K562 (cell line): ENCODE data around the gene NPR1. TPM values are rescaled to one million over a fixed set of nuclear protein-coding genes. Genes with fewer than 3 reads are reported as not detected.
A peak's percentile ranks its signal among the peaks of the same experiment; 100 is the strongest.

Source experiments
- ATAC-seq: fragments of 200-7000 bp; cut with Tn5 transposase; 3 replicates; pipeline ENCODE4 v1.9.1; 2020; ENCODE audit warnings: moderate library complexity
- BruUV-seq: library from RNA; stranded (reverse); fragments of 400-500 nt; replicated peaks from 2 replicates; lab custom pipeline; 2021; lab: Mats Ljungman, UMichigan
- CTCF ChIA-PET: fragments of 300-600 bp; formaldehyde crosslinking; extraction: SDS; loops from one replicate; lab custom pipeline; 2021; ENCODE audit warnings: low intra/inter-chr PET ratio; lab: Yijun Ruan, JAX
- POLR2A ChIA-PET: fragments of 300-600, 350-650 bp; sonication (Branson Sonifier 250); formaldehyde crosslinking; extraction: SDS; loops from one replicate; lab custom pipeline; 2021; ENCODE audit warnings: antibody characterized with exemption, inconsistent platforms; lab: Yijun Ruan, JAX
- DNase-seq, 4 experiments: peaks; one replicate each; pipeline versions ENCODE4 v3.0.0 to v3.0.0-alpha.2; 2011 to 2018; ENCODE audit warnings: low spot score in 3 of 4, mixed read lengths in 3 of 4; ENCODE audit errors: extremely low read depth in 1 of 4
- FAIRE-seq: peaks from 2 replicates; lab custom pipeline; 2011; peaks lifted over from hg19 to GRCh38; lab: Jason Lieb, UNC
- H2AFZ ChIP-seq: 2 replicates; pipeline ENCODE4 v1.6.0; 2011; ENCODE audit warnings: low read depth, low read length, control low read depth, inconsistent platforms
- H3K27ac ChIP-seq: fragments of 200-600 bp; 3 replicates; pipeline ENCODE4 v1.8.0; 2011; ENCODE audit warnings: low read depth, mild to moderate bottlenecking, control low read depth, inconsistent platforms, low read length, moderate library complexity, mixed read lengths; ENCODE audit errors: extremely low read depth
- H3K27me3 ChIP-seq, 2 experiments: fragments of 300-600 bp in 1 of 2; 2 replicates in 1 of 2; 3 replicates in 1 of 2; pipeline versions ENCODE4 v1.6.0 to v1.8.0; 2011; ENCODE audit warnings: inconsistent platforms in 2 of 2, low read length in 2 of 2, mild to moderate bottlenecking in 1 of 2, mixed read lengths in 1 of 2, moderate library complexity in 1 of 2; ENCODE audit not compliant: control insufficient read depth in 2 of 2, insufficient read depth in 2 of 2
- H3K36me3 ChIP-seq: fragments of 300-600 bp; 3 replicates; pipeline ENCODE4 v1.8.0; 2011; ENCODE audit warnings: mild to moderate bottlenecking, low read length, inconsistent platforms; ENCODE audit not compliant: control insufficient read depth, insufficient read depth
- H3K4me1 ChIP-seq, 2 experiments: fragments of 200-600 bp in 1 of 2; replicated peaks in 1 of 2; 2 replicates in 1 of 2; 3 replicates in 1 of 2; pipeline versions ENCODE4 v1.5.1 to v1.8.0; 2011; ENCODE audit warnings: inconsistent platforms in 2 of 2, low read length in 2 of 2, mild to moderate bottlenecking in 1 of 2, mixed read lengths in 1 of 2, moderate library complexity in 1 of 2; ENCODE audit not compliant: control insufficient read depth in 2 of 2, insufficient read depth in 2 of 2
- H3K4me2 ChIP-seq: 2 replicates; pipeline ENCODE4 v1.6.1; 2011; ENCODE audit warnings: low read length, control low read depth, inconsistent platforms, mixed read lengths; ENCODE audit not compliant: insufficient read depth
- H3K4me3 ChIP-seq: fragments of 200-600 bp; sonication (generic), shearing (Covaris generic); 2 replicates; pipeline ENCODE4 v1.5.1; 2016; ENCODE audit warnings: control low read depth, inconsistent platforms
- H3K79me2 ChIP-seq: fragments of 200-600 bp; 3 replicates; pipeline ENCODE4 v1.8.0; 2011; ENCODE audit warnings: low read length, inconsistent platforms; ENCODE audit not compliant: control insufficient read depth, insufficient read depth
- H3K9ac ChIP-seq, 2 experiments: 2 replicates each; pipeline versions ENCODE4 v1.6.0 to v1.6.1; 2011; ENCODE audit warnings: low read depth in 2 of 2, low read length in 2 of 2, control low read depth in 1 of 2, inconsistent platforms in 1 of 2, mild to moderate bottlenecking in 1 of 2, mixed read lengths in 1 of 2; ENCODE audit not compliant: insufficient read depth in 1 of 2
- H3K9me1 ChIP-seq: one replicate; pipeline ENCODE4 v1.6.0; 2011; ENCODE audit warnings: inconsistent platforms, mild to moderate bottlenecking, low read length, moderate library complexity; ENCODE audit not compliant: control insufficient read depth, insufficient read depth
- H3K9me3 ChIP-seq: replicated peaks from 2 replicates; pipeline ENCODE4 v1.5.1; 2011; ENCODE audit warnings: low read depth, low read length, inconsistent platforms; ENCODE audit not compliant: control insufficient read depth, insufficient read depth
- H4K20me1 ChIP-seq: replicated peaks from 2 replicates; pipeline ENCODE4 v1.6.1; 2011; ENCODE audit warnings: low read length, inconsistent platforms, mixed read lengths; ENCODE audit not compliant: control insufficient read depth, insufficient read depth
- AFF4 ChIP-seq: sonication (generic); formaldehyde crosslinking; IDR thresholded peaks from 2 replicates; pipeline ENCODE4 v1.8.0; 2023; ENCODE audit warnings: mild to moderate bottlenecking, missing genetic modification reagents
- KDM4B ChIP-seq, 2 experiments: fragments of 450-650 bp in 1 of 2; sonication (generic) in 1 of 2; IDR thresholded peaks; 2 replicates each; pipeline ENCODE4 v1.6.1; 2016 to 2017; ENCODE audit warnings: borderline replicate concordance in 2 of 2, antibody characterized with exemption in 1 of 2, low read depth in 1 of 2, mild to moderate bottlenecking in 1 of 2
- NCOA4 ChIP-seq: fragments of 450-650 bp; IDR thresholded peaks from 2 replicates; pipeline ENCODE4 v1.6.1; 2018; ENCODE audit warnings: mild to moderate bottlenecking; ENCODE audit not compliant: partially characterized antibody
- YY1 ChIP-seq, 3 experiments: IDR thresholded peaks; 2 replicates each; pipeline ENCODE4 v1.6.1; 2011; ENCODE audit warnings: low read length in 2 of 3, mild to moderate bottlenecking in 2 of 3, moderate library complexity in 2 of 3, borderline replicate concordance in 1 of 3, control low read depth in 1 of 3, low read depth in 1 of 3; ENCODE audit not compliant: insufficient read depth in 3 of 3, insufficient replicate concordance in 2 of 3, control insufficient read depth in 1 of 3, insufficient read length in 1 of 3; ENCODE audit errors: extremely low read depth in 1 of 3
- ZBTB17 ChIP-seq: fragments of 450-650 bp; formaldehyde crosslinking; IDR thresholded peaks from 2 replicates; pipeline ENCODE4 v1.4.0; 2020; ENCODE audit warnings: mild to moderate bottlenecking
- ZBTB33 ChIP-seq: sonication (generic); formaldehyde crosslinking; IDR thresholded peaks from 2 replicates; pipeline ENCODE4 v1.8.1; 2023; ENCODE audit warnings: mild to moderate bottlenecking, missing genetic modification reagents
- ZNF586 ChIP-seq: fragments of 450-650 bp; formaldehyde crosslinking; conservative IDR thresholded peaks from 2 replicates; pipeline ENCODE4 v1.4.0; 2020; ENCODE audit warnings: mild to moderate bottlenecking, moderate library complexity
- WGBS: fragments of 100-300 bp; shearing (Covaris generic); methylation state at CpG from one replicate; pipeline ENCODE4 v1.1.6; 2016; ENCODE audit warnings: low coverage, mixed read lengths; ENCODE audit not compliant: insufficient coverage; ENCODE audit errors: missing lambda C conversion rate; 5-methylcytosine and 5-hydroxymethylcytosine counted together
- in situ Hi-C: fragments of 300-500 bp; cut with MboI; formaldehyde crosslinking; loops from 4 replicates; pipeline ENCODE4 v1.15.0; 2018; ENCODE audit warnings: inconsistent platforms, mixed read lengths
- intact Hi-C: fragments of 100-400 bp; cut with micrococcal nuclease; formaldehyde crosslinking; loops from 2 replicates; pipeline ENCODE4 v1.14.2; 2022
- polyA plus RNA-seq, 8 experiments: library from polyadenylated mRNA; depleted of rRNA in 4 of 8; stranded (reverse) in 5 of 8; unstranded in 3 of 8; fragments of >200 nt; fragmentation: Nextera tagmentation in 2 of 8; fragmentation: Illumina TruSeq in 1 of 8; extraction: Ambion mirVana in 2 of 8; extraction: Trizol in 1 of 8; gene quantifications; 2 replicates each; pipeline versions ENCODE4 v1.2.1 to v1.2.3, GENCODE V29; 2011 to 2014; ENCODE audit warnings: inconsistent platforms in 1 of 8, missing spikeins in 1 of 8
- total RNA-seq, 7 experiments: library from RNA; depleted of rRNA in 6 of 7; stranded (reverse); fragments of >200 nt in 6 of 7; fragmentation: Illumina TruSeq in 2 of 7; extraction: Trizol in 2 of 7; gene quantifications; 2 replicates each; pipeline versions ENCODE4 v1.2.1 to v1.2.3, GENCODE V29; 2011 to 2021; ENCODE audit warnings: low replicate concordance in 1 of 7

The NPR1 gene
- total and polyA plus RNA-seq, 9 of the 15 experiments (the other 6 are each of a cell fraction or from before 2014, with no cell fraction given) = 0.05 to 0.16 (median 0.06) TPM; not detected in 6

DNA sequence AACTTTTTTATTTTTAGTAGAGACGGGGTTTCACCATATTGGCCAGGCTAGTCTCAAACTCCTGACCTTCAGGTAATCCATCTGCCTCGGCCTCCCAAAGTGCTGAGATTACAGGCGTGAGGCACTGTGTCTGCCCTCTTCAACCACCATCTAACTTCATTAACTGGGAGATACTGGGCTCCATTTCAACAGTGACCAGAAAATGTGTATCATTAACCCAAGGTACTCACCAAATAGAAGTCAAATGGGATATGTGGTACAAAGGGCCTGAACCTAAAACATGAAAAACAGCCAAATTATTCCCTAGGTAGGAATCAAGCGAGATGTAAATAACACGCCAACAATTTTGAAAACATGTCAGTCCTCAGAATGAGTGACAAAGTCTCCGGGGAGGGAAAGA is 8.9 kb upstream of the NPR1 start:
- no peak overlapping the region for H2AFZ ChIP-seq
- H4K20me1 ChIP-seq = no peaks in the 10 kb centered on the region
- ChIA-PET POLR2A (interaction anchor here (0.7 to 4.8 kb wide), 3 partner anchors 11 to 321 kb away, joined by 3 to 26 read pairs (median 4); partner anchors contain the start of gene SNAPIN), CTCF (no interaction called here)
- H3K4me2 ChIP-seq = peak overlapping the region; percentile 98
- no peaks in the 10 kb centered on the region for H3K9me3 ChIP-seq
- no peaks in the 10 kb centered on the region for H3K27me3 ChIP-seq
- H3K9me1 ChIP-seq = no peaks in the 10 kb centered on the region
- no TSS peak for BruUV-seq
- H3K27ac ChIP-seq = peak overlapping the region; percentile 92
- WGBS = 42% methylated on average over 6 of the region's 6 CpGs
- H3K9ac ChIP-seq = peak overlapping the region; percentile 96 to 98; a peak in 3 of 4 replicates
- DNase-seq (no peak), FAIRE-seq (no peak), ATAC-seq (no peak)
- intact Hi-C loops (loop anchor here (5.0 kb wide), 2 partner anchors 157 to 318 kb away; partner anchors contain the start of gene RAB13), in situ Hi-C loops (loop anchor here (5.0 kb wide), 1 partner anchor 108 kb away; the partner anchor contains the start of gene SLC27A3)
- TF ChIP-seq ZBTB17 (CRISPR knock-in tag) (no peak), ZBTB33 (CRISPR knock-in tag) (0 out of 2 replicates have a peak, but pooled peaks have one; percentile 9), KDM4B (IDR thresholded peaks at IDR 0.05; ENCODE audit: borderline replicate concordance in 2 of 2, low read depth in 1 of 2) (no peak), YY1 (IDR thresholded peaks at IDR 0.05; ENCODE audit: borderline replicate concordance in 1 of 3, control insufficient read depth in 1 of 3, extremely low read depth in 1 of 3, insufficient read depth in 3 of 3, insufficient read length in 1 of 3, insufficient replicate concordance in 2 of 3, low read depth in 1 of 3, low read length in 2 of 3) (no peak), AFF4 (CRISPR knock-in tag) (no peak), NCOA4 (no peak), ZNF586 (CRISPR knock-in tag) (no peak)
- peaks cover 0 to 4% of the 10 kb centered on the region in 2 experiments; a peak in 3 of 5 replicates for H3K4me1 ChIP-seq
- peak overlapping the region; percentile 94 for H3K4me3 ChIP-seq
- H3K36me3 ChIP-seq = peaks cover 58% of the 10 kb centered on the region
- H3K79me2 ChIP-seq = peaks cover 37% of the 10 kb centered on the region
